DOHH2 (cell line): Measurements from ENCODE around the gene ADO.

Experiments
- CTCF ChIP-seq: fragments of 200-600 bp; sonication (generic); IDR thresholded peaks from one replicate; pipeline ENCODE4 v1.5.1; 2014; ENCODE audit warnings: antibody characterized with exemption, mild to moderate bottlenecking, low read depth, low read length; ENCODE audit not compliant: poor library complexity, severe bottlenecking
- EZH2phosphoT487 ChIP-seq: fragments of 200-600 bp; sonication (generic); IDR thresholded peaks from 2 replicates; pipeline ENCODE4 v1.6.1; 2017; ENCODE audit warnings: borderline replicate concordance, mild to moderate bottlenecking, antibody characterized with exemption, low read length, moderate library complexity, mixed read lengths

- TF ChIP-seq CTCF = no peak
- no peak for TF ChIP-seq EZH2phosphoT487
These were observed 9.4 kb upstream of the ADO start for GRCh38 chr10:62795100-62795499.
